LHCN-M2 (cell line): ENCODE measurements around the gene DHCR24. TPM values are rescaled to one million over a fixed set of nuclear protein-coding genes. Genes with fewer than 3 reads are reported as not detected.
A peak's percentile ranks its signal among the peaks of the same experiment; 100 is the strongest.

Experiments used
- DNase-seq: peaks from one replicate; pipeline ENCODE4 v3.0.0-alpha.2; 2012; ENCODE audit warnings: low read depth
- total RNA-seq: library from RNA; depleted of rRNA; stranded (reverse); fragments of >200 nt; gene quantifications from 2 replicates; pipeline ENCODE4 v1.2.3, GENCODE V29; 2014

The DHCR24 gene
- total RNA-seq, 1 experiment from 2014 or later = 45.1 TPM

DNA sequence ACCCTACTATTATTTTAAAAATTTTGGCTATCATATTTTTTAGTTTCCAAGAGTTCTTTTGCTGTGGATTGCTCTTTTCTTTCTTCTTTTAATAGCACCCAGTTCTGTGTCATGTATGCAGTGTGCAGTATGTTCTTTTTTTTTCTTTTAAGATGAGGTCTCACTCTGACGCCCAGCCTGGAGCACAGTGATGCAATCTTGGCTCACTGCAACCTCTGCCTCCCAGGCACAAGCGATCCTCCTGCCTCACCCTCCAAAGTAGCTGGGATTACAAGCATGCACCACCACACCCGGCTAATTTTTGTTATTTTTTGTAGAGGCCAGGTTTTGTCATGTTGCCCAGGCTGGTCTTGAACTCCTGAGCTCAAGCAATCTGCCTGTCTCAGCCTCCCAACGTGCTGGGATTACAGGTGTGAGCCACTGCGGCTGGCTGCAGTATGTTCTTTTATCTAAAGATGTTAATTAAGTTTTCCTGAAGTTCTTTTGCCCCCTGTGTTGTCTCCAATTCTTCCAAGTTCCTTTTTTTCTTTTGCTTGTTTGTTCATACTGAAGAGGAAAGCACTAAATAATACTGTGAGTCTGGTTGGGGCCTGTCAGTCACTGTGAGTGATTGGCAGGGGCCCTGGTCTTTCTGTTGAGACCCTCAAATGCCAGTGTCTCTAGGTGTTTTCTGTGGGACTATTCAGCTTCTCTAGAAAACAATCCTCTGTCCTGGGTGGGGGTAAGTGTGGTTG, 68.4 kb downstream of the DHCR24 start:
- no peak for DNase-seq

DNA sequence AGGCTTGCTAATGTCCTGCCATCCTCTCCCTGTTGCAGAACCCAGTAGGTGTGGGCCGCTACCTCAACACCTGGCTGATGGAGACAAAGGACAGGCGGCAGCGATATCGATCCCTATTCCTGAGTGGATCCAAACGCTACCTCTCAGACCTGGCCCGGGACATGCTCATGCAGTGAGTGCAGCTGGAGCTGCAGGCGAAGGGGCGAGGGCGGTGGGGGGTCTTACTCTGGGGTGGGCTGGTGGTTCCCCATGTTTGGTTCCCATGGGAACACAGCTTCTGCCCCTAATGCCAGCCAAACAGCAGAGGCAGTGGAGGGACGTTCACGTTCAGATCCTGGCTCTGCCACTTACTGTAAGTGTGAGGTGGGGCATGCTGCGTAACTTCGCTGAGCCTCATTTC, 70.0 kb downstream of the DHCR24 start:
- no peak for DNase-seq

DNA sequence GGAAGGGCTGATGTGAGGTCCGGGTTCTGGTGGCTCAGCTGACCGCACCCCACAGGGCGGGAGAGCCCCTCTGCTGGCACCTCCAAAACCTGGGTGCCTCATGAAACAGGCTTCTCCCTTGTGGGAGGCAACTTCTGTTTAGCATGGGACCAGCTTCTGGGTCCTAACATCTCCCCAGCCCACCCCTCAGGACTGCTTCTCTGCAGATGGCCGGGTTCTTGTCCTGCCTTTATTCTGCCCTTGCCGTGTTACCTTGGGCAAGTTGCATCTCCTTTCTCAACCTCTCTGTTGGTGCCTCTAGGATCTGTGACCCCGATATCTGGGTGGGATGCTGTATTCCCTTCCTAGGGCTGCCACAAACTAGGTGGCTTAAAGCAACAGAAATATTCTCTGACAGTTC, 70.9 kb downstream of the DHCR24 start:
- no peak for DNase-seq

DNA sequence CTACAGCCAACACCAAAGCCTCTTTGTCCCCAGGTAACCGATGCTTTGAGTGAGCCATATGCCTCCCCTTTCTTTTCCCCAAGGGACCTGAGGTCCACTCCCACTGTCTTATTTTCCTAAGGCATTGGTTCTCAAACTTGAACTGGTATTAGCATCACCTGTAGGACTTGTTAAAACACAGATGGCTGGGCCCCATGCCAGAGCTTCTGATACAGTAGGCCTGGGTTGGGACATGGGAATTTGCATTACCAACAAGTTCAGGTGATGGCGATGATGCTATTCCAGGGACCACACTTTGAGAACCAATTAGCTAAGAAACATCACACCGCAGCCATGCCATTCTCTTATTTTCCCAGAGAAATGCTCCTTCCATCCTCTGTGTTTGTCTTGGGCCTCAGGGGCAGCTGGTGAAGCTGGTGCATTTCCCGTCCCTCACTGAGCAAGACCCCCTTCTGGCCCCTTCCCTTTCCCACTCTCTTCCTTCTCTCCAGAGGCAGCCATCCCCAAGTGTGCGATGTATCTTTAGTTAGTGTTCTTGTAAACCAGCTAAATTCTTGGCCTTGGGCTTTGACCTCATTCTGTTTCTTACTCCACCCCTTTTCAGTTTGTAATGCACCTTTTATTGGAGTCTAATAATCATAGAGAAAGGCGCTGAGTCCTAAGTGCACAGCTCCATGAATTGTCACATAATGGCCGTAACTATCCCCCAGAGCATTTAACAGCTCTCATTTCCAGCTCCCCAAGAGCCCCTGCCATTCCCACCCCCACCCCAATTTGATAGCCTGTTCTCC, 71.7 kb downstream of the DHCR24 start:
- no peak for DNase-seq

DNA sequence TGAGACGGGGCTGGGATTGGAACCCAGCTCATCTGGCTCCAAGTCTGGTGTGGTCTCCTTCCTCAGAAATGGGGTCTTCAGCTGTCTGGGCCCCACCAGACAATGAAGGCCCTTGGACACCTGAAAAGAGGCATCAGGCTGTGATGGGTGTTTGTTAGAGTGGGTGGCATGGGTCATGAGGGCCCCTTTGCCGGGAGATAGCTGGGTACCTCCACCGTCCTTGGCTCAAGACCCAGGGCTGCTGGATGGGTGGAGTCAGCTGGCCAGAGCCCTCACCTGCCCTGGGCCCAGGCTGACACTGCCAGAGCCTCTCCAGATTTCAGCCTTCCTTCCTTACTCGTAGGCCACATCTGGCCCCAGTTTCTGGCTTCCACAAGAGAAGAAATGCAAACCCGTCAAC, 72.4 kb downstream of the DHCR24 start:
- DNase-seq = no peak

DNA sequence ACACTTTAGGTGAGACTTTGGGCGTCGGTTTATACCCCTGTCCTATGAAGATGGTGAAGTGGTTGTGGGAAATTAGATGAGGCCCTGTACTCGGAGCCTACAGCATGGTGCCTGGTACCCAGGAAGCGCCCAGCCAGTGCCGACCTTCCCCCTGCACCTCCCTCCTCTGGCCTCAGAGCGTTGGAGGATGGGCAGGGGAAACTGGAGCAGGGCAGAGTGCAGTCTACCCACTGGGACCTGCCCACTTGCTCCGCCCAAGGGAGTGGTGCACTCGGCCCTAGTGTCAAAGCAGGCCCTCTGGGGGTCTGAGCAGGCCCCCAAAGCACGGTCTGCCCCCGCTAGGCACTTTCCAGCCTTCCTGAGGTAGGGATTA, 72.9 kb downstream of the DHCR24 start:
- no peak for DNase-seq

DNA sequence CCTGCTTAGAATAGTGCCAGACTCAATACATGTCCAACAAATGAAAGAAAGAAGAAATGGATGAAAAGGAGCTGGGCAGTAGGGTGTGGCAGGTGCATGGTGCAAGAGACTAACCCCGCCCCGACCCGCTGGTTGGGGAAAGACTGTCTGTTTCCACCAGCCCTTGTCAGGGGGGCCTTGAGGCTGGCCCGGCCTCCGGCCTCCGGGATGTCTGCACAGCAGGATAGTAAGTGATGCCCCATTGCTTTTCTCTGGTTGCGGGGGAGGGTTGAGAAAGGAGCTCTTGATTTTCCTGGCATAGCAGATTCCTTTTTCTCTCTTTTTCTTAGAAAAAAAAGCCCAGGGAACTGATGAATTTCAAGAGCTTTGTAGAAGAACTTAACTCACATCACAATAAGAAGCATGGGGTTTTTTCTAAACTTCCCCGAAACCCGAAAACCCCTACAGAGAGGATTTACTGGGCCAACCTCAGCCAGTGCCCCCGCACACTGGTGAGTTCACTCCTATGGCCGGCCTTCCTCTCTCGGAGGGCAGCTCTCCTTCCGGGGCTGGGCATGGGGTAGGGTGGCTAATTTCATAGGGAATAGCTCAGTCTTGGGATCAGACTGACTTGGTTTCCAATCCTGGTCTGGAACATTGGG, 73.4 kb downstream of the DHCR24 start:
- DNase-seq = no peak

DNA sequence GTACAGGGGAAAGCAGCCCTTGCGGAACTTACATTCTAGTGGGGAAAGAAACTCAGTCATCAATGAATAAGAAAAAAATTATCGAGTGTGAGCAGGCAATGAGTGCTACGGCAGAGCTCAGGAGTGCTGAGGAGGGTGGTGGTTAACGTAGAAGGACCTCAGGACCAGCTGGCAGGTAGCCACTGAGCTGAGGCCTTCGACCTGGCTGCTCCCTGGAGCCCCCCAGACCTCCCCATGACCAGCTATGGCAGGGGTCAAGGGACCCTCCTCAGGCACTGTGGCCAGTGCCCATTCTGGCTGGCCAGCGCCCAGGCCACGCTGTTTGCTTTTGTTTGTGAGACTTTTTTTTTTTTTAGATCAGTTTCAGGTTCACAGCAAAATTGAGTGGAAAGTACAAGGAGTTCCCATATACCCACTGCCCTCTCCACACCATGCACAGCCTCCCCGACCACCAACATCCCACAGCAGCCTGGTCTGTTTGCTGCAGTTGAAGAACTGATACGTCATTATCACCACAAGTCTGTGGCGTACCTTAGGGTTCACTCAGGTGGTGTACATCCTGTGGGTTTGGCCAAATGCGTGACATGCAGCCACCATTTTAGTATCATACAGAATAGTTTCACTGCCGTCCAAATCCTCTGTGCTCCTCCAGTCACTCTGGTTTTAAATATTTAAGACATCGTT, 74.1 kb downstream of the DHCR24 start:
- DNase-seq = no peak

DNA sequence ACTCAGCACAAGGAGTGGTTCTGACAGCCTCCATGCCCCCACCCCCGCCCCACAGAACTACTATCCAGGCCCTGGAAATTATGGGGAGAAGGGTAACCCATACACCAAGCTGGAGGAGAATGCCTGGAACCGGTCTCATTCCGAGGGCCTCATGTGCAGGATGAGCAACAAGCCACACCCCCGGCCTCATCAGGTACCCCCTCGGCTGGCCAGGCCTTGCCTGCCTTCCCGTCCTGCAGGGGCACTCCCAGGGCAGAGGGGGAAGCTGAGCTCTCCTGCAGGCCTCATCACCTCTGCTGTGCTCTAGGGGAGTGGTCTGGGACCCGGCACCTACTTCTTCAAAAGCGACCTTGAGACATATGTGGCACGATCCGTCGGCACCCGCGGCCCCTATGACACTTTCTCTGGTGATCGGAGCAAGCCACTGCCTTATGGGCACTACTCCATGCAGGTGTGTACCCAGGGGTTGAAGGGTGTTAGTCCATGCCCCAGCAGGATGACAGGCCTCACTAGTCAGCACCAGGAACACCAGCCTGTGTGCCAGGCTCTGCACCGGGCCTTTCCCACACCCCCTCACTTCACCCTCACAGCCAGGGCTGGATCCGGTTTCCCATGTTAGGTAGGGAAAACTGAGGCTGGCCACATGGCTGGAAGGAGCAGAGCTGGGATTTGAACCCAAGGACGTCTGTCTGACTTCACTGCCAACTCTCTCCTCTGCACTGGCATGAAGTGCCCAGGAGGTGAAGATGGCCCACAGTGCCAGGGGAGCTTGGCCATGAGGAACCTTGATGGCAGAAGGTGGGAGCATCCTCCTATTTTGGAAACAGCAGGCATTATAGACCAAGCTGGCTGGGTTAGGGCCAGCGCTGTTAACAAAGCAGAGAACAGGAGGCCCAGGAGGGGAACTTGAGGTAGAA, 75.0 kb downstream of the DHCR24 start:
- no peak for DNase-seq

DNA sequence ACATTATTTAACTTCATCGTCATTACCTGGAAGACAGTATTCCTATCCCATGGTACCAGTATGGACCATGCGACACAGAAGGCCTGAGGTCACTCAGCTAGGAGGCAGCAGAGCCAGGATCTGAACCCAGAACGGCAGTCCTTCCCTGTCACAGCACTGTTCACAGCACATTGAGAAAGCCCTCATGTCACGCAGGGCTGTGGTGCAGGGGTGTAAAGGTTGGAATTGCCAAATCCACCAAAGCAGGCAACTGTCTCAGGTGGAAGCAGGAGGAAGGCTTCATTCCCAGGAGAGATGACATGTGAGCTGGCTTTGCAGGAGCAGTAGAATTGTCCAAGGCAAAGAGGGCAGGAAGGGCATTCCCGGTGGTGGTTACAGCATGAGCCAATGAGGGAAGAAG, 75.9 kb downstream of the DHCR24 start:
- no peak for DNase-seq

DNA sequence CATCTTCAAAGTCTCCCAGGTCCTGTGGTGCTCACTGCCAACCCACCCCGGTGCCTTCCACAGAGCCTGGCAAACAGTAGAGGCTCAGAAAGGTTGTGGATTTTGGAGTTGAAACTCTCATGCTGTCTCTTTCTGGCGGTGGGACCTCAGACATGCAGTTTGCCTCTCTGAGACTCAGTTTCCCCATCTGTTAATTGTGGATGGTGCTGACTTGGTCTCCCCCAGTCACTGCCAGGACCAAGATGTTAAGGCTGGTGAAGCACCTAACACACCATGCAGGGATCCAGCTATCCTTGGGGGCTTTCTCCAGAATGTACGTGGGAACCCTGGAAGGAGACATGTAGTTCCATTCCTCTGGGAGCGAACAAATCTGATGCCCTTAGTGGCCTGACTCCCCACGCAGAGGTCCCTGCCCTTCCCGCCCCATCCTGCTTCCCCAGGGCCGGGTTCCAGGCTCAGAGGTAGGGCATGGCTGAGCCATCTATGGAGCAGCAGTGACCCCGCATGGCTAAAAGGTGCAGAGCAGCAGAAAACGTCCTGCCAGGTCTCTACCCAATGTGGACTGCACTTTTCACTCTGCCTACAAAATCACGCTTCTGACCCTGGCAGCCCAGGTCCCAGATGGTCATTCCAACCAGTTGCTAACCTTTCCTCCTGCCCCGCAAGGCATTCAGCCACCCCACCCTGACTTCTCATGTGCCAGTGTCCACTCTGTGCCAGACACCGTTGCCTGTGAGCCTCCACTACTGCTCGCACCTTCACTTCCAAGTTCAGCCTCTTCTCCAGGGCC, 76.6 kb downstream of the DHCR24 start:
- peak; percentile 38 for DNase-seq

DNA sequence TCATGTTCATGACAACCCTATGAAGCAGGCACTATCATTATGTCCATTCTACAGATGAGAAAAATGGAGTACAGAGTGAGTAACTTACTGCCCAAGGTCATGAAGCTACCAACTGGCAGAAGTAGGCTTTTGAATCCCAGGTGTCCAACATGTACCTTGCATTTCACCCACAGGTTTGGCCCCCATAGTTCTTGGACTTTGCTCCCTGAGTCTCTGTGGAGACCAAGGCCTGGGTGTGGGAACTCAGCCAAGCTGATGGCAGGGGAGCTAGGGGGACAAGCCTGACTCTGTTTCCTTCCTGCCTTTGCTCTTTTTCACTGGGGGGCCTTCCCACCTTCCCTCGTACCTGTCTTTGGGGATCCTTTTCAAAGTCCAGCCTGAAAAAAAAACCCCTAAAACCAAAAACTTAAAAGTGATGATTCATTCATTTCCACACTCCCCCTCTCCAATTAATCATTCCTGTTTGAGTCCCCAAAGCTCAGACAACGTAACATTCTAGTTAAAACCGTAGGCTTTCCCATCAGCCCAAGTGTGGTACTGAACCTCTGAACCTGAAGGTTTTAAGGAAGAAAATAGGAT, 77.4 kb downstream of the DHCR24 start:
- no peak for DNase-seq

DNA sequence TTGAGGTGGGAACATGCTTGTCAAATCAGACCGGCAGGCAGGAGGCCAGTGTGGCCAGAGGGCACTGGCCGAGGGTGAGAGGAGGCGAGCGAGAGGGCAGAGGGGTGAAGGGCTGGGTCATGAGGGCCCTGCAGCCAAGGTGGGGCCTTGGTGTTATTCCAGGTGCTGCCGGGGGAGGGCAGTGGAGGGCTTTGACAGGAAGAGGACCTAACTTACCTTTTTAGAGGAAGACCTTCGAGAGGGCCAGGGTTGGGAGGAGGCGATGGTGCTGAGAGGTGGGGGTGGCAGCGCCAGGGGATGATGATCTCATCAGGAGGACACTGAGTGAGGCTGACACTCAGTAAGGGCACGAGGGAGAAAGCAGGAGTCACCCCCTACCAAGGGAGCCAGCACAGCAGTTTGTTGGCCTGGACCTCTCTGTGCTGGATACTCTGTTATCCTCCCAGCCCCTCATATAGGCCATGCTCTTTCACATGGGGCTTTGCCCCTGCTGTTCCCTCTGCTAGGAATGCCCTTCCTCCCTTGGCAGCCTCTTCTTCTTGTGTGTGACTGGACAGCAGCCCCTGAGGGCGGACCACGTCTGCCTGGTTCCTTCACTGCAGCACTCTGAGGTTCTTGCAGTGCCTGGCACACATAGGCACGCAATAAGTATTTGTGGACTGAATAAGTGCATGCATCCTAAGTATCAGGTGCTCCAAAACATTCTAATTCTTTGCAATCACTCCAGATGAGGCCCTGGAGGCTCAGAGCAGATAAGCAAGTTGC, 78.4 kb downstream of the DHCR24 start:
- no peak for DNase-seq

DNA sequence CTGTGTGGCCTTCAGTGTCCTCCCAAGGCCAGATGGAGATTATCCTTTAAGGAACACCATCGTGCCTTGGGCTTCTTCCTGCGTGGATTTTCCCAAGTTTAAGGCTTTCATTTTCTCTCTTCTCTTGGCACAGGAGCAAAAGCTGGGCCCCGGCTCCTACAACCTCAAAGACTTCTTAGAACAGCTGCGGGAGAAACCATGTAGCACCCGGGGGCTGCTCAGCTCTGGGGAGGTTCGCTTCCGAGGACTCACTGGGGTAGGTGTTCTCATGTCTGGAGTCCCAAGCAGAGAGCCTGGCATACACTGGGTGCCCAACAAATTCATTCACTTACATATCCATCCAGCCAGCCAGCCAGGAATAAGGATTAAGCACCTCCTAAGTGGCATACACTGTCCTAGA, 79.2 kb downstream of the DHCR24 start:
- no peak for DNase-seq

DNA sequence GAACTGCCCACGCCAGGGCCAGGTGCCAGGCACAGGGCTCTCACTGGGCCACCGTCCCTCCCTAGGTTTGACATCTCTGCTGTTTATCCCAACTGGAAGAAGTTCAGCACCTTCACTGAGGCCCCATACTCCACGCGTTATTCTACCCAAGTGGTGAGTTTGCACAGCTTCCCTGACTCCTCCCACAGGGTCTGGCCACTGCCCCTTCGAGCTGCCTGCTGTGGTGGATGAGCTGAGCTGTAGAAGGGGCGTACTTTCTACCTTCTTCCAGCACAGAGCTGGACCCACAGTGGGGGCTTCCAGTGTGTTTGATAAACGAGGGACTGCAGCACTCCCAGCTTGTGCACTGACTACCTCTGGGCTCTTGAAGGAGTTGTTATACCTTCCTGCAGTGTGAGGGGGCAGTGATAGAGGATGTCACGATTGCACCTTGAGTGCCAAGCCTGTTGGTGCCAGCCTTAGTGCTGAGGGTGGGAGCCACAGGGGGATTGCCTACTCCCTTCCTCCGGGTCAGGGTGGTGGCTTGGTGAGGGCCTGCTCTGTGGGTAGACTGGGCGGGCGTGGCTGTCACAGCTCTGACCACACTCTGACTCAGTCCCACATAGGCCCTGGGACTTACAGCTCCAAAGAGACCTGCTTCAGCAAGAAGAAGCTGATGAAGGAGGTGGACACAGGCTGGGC, 79.9 kb downstream of the DHCR24 start:
- DNase-seq = peak; percentile 22

DNA sequence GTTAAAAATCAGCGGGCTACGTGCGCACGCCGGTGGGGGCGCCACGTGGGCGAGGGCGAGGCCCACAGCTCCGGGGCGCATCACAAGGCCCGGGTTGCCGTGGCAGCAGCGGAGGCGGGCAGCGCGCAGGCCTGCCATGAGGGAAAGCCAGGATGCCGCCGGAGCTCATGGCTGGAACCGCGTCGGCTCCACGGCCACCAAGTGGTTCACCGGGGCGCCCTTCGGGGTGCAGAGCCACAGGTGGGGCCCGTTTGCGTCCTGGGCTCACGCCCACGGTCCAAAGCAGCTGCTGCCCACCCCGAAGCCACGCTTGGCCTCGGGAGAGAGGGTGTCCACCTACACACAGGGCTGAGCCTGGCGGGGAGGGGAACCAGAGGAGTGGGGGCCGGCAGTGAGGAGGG, 81.0 kb downstream of the DHCR24 start:
- no peak for DNase-seq

DNA sequence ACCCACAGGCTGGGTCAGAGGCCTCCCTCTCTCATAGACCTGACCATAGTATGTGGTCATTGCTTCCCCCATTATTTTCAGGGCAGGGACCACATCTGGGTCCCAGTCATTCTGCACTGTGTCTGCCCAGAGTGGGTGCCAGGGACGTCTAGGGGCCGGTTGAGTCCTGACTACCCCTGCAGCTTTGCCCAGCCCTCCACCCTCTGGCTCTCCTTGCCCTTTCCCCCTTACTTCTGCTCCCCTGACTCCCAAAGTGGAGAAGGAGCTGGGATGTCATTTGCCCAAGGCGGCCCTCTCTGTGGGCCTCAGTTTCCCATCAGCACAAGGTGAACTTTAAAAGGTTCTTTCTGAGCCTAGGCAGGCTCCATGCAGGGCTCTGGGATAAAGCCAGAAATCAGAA, 81.5 kb downstream of the DHCR24 start:
- DNase-seq = no peak

DNA sequence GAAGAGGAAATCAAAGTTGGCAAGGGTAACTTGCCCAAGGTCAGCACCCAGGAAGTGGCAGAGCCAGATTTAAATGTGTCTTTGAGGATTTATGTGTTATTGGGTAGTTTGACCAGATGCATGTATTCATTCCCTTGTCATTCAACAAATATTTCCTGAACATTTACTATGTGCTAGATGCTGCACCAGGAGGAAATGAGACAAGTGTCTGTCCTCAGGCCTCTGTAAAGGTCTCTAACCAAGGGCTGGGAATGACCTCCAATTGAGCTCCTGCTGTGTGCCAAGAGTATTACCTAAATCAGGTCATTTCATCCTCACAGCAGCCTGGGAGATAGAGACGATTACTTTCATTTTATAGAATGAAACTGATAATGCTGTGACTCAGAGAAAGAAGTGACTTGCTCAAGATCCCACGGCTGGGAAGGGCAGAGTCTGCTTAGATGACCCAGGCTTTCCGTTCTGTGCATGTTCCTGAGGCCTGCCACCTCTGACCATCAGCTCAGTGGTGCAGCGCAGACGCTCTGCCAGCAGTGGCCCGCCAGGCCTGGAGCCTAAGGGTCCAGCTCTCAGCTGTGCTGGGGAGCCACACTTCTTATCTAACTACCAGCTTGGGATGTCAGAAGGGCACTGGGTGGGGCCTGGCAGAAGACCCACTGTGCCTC, 82.4 kb downstream of the DHCR24 start:
- no peak for DNase-seq
